A673 (cell line): ENCODE results near the gene CDH18.

Experiments used
- EZH2 ChIP-seq: fragments of 200-600 bp; sonication (generic); IDR thresholded peaks from 2 replicates; pipeline ENCODE4 v1.6.1; 2017; ENCODE audit warnings: borderline replicate concordance, low read depth, mild to moderate bottlenecking, mixed read lengths, antibody characterized with exemption, low read length; ENCODE audit not compliant: poor library complexity, severe bottlenecking
- TF ChIP-seq, protein P1 (sequence below): fragments of 300-800, 200-600 bp; sonication (generic); conservative IDR thresholded peaks from 2 replicates; pipeline ENCODE4 v1.5.1; 2017; ENCODE audit warnings: low read depth, mild to moderate bottlenecking, antibody characterized with exemption, low read length, moderate library complexity, mixed read lengths

DNA sequence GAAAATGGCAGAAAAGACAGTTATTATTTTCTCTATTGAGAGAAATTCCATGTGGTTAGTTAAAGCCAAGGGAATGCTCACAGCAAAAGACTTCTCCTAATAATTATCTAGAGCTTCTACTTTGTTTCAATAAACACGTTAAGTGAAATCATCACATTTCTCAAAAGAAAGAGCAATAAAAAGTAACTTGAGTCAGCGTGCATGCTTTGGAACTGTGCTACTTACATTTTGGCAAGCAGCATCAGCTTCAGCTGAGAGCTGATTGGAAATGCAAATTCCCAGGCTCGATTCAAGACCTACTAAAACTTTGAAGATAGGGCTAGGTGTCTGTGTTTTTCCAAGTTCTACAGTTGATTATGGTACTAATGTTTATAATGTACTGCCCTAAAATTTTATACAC, 132.1 kb downstream of the CDH18 start:
- TF ChIP-seq, protein P1, sequence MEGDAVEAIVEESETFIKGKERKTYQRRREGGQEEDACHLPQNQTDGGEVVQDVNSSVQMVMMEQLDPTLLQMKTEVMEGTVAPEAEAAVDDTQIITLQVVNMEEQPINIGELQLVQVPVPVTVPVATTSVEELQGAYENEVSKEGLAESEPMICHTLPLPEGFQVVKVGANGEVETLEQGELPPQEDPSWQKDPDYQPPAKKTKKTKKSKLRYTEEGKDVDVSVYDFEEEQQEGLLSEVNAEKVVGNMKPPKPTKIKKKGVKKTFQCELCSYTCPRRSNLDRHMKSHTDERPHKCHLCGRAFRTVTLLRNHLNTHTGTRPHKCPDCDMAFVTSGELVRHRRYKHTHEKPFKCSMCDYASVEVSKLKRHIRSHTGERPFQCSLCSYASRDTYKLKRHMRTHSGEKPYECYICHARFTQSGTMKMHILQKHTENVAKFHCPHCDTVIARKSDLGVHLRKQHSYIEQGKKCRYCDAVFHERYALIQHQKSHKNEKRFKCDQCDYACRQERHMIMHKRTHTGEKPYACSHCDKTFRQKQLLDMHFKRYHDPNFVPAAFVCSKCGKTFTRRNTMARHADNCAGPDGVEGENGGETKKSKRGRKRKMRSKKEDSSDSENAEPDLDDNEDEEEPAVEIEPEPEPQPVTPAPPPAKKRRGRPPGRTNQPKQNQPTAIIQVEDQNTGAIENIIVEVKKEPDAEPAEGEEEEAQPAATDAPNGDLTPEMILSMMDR = no peak
- no peak for TF ChIP-seq EZH2
